HEK293T (cell line): ENCODE measurements around the gene KIF12.

Source experiments
- BHLHE40 ChIP-seq: fragments of 450-650 bp; IDR thresholded peaks from 2 replicates; pipeline ENCODE4 v1.6.1; 2016; ENCODE audit warnings: mild to moderate bottlenecking, moderate library complexity, borderline replicate concordance
- L3MBTL2 ChIP-seq: fragments of 450-650 bp; conservative IDR thresholded peaks from 2 replicates; pipeline ENCODE4 v1.6.1; 2016; ENCODE audit warnings: mild to moderate bottlenecking
- NFRKB ChIP-seq: fragments of 450-650 bp; IDR thresholded peaks from 2 replicates; pipeline ENCODE4 v1.6.1; 2016; ENCODE audit warnings: mild to moderate bottlenecking, moderate library complexity
- PKNOX1 ChIP-seq: fragments of 450-650 bp; IDR thresholded peaks from 2 replicates; pipeline ENCODE4 v1.6.1; 2016
- SP1 ChIP-seq: fragments of 450-650 bp; IDR thresholded peaks from 2 replicates; pipeline ENCODE4 v1.6.1; 2017
- SUZ12 ChIP-seq: fragments of 450-650 bp; IDR thresholded peaks from 2 replicates; pipeline ENCODE4 v1.6.1; 2016; ENCODE audit warnings: mild to moderate bottlenecking
- ZNF384 ChIP-seq: fragments of 450-650 bp; IDR thresholded peaks from 2 replicates; pipeline ENCODE4 v1.6.1; 2016

- TF ChIP-seq ZNF384 (no peak), PKNOX1 (no peak), NFRKB (no peak), L3MBTL2 (no peak), SUZ12 (no peak), BHLHE40 (no peak), SP1 (no peak)
Measured at GRCh38 chr9:114075602-114076001, 23.5 kb downstream of the KIF12 start.
